ENCODE results near the gene TENM4. TPM values are rescaled to one million over a fixed set of nuclear protein-coding genes. Genes with fewer than 3 reads are reported as not detected.

Gene TENM4
- polyA plus RNA-seq, 1 experiment: 0.39 TPM

- H3K36me3 ChIP-seq (ENCODE audit: control insufficient read depth, insufficient read depth, low read length): no peaks in the 10 kb centered on the region
- no peak overlapping the region for H3K4me3 ChIP-seq (ENCODE audit: low read depth, low read length)
- no peaks in the 10 kb centered on the region for H3K27me3 ChIP-seq (ENCODE audit: control insufficient read depth, insufficient read depth, low read length)
- DNase-seq (ENCODE audit: low read depth): no peak
- TF ChIP-seq, protein P1, sequence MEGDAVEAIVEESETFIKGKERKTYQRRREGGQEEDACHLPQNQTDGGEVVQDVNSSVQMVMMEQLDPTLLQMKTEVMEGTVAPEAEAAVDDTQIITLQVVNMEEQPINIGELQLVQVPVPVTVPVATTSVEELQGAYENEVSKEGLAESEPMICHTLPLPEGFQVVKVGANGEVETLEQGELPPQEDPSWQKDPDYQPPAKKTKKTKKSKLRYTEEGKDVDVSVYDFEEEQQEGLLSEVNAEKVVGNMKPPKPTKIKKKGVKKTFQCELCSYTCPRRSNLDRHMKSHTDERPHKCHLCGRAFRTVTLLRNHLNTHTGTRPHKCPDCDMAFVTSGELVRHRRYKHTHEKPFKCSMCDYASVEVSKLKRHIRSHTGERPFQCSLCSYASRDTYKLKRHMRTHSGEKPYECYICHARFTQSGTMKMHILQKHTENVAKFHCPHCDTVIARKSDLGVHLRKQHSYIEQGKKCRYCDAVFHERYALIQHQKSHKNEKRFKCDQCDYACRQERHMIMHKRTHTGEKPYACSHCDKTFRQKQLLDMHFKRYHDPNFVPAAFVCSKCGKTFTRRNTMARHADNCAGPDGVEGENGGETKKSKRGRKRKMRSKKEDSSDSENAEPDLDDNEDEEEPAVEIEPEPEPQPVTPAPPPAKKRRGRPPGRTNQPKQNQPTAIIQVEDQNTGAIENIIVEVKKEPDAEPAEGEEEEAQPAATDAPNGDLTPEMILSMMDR (IDR thresholded peaks at IDR 0.05; ENCODE audit: insufficient read depth, low read depth, low read length): no peak
- ChIA-PET POLR2A (no interaction called here), CTCF (no interaction called here)
These were observed 231.1 kb downstream of the TENM4 start for GRCh38 chr11:79209540-79210266.

- CTCF ChIA-PET: no interaction called here
- Histone ChIP-seq H3K27me3 (ENCODE audit: control insufficient read depth, insufficient read depth, low read length) (no peaks in the 10 kb centered on the region), H3K36me3 (ENCODE audit: control insufficient read depth, insufficient read depth, low read length) (no peaks in the 10 kb centered on the region), H3K4me3 (ENCODE audit: low read depth, low read length) (no peak overlapping the region)
- TF ChIP-seq, protein P1 (IDR thresholded peaks at IDR 0.05; ENCODE audit: insufficient read depth, low read depth, low read length): no peak
- no peak for DNase-seq (ENCODE audit: low read depth)
- POLR2A ChIA-PET: no interaction called here
These were observed 232.7 kb downstream of the TENM4 start for GRCh38 chr11:79208126-79208525.

DNA sequence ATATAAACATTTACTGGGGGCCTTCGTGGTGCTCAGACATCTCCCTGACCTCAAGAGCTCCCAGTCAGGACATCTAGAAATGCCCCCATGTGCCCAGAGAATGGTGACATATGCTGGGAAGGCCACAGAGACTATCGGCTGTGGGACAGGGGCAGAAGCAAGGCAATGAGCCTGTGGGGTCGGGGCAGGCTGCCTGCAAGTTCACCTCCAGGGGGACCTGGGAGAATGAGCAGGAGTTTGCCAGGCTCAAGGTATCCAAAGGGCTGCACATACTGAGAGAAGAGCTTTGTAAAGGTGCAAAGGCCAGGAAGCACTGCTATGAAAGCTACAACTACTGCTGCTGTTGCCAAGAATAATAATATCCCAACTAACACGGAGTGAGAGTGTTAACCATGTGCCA lies 233.9 kb downstream of the TENM4 start:
- ChIA-PET CTCF (no interaction called here), POLR2A (no interaction called here)
- no peak for DNase-seq (ENCODE audit: low read depth)
- H3K27me3 ChIP-seq (ENCODE audit: control insufficient read depth, insufficient read depth, low read length): no peaks in the 10 kb centered on the region
- no peaks in the 10 kb centered on the region for H3K36me3 ChIP-seq (ENCODE audit: control insufficient read depth, insufficient read depth, low read length)
- H3K4me3 ChIP-seq (ENCODE audit: low read depth, low read length): no peak overlapping the region
- TF ChIP-seq, protein P1 (IDR thresholded peaks at IDR 0.05; ENCODE audit: insufficient read depth, low read depth, low read length): no peak

GRCh38 chr11:79205786-79206185 lies 235.0 kb downstream of the TENM4 start:
- TF ChIP-seq, protein P1 (IDR thresholded peaks at IDR 0.05; ENCODE audit: insufficient read depth, low read depth, low read length): no peak
- ChIA-PET CTCF (interaction anchor here (0.5 to 0.6 kb wide), 2 partner anchors 18 to 228 kb away, joined by 3 read pairs; no protein-coding TSS in a partner anchor), POLR2A (no interaction called here)
- no peak for DNase-seq (ENCODE audit: low read depth)
- Histone ChIP-seq H3K4me3 (ENCODE audit: low read depth, low read length) (no peak overlapping the region), H3K27me3 (ENCODE audit: control insufficient read depth, insufficient read depth, low read length) (no peaks in the 10 kb centered on the region), H3K36me3 (ENCODE audit: control insufficient read depth, insufficient read depth, low read length) (no peaks in the 10 kb centered on the region)

- H3K4me3 ChIP-seq (ENCODE audit: low read depth, low read length): no peak overlapping the region
- POLR2A ChIA-PET: no interaction called here
- CTCF ChIA-PET: interaction anchor here (0.6 kb wide), 1 partner anchor 268 kb away, joined by 3 read pairs; no protein-coding TSS in a partner anchor
- no peaks in the 10 kb centered on the region for H3K36me3 ChIP-seq (ENCODE audit: control insufficient read depth, insufficient read depth, low read length)
- H3K27me3 ChIP-seq (ENCODE audit: control insufficient read depth, insufficient read depth, low read length): no peaks in the 10 kb centered on the region
- TF ChIP-seq, protein P1 (IDR thresholded peaks at IDR 0.05; ENCODE audit: insufficient read depth, low read depth, low read length): no peak
- no peak for DNase-seq (ENCODE audit: low read depth)
These were observed 239.0 kb downstream of the TENM4 start for GRCh38 chr11:79201677-79202347.

All from BJ (cell line).